ENCODE data around the gene CHPF.

- no peak for TF ChIP-seq EZH2 (IDR thresholded peaks at IDR 0.05; ENCODE audit: low read length, unreplicated experiment)
- TF ChIP-seq EZH2phosphoT487 (IDR thresholded peaks at IDR 0.05; ENCODE audit: borderline replicate concordance, low read length): no peak
- no peak for TF ChIP-seq CTCF (conservative IDR thresholded peaks at IDR 0.05; ENCODE audit: low read depth, low read length)
These were observed 45.9 kb downstream of the CHPF start for GRCh38 chr2:219497495-219498279.

Data from PC-3 (cell line).